K562 (cell line): ENCODE measurements around the gene APOC4. TPM values are rescaled to one million over a fixed set of nuclear protein-coding genes. Genes with fewer than 3 reads are reported as not detected.
A peak's percentile ranks its signal among the peaks of the same experiment; 100 is the strongest.

Experiments
- ATAC-seq: fragments of 200-7000 bp; cut with Tn5 transposase; 3 replicates; pipeline ENCODE4 v1.9.1; 2020; ENCODE audit warnings: moderate library complexity
- BruUV-seq: library from RNA; stranded (reverse); fragments of 400-500 nt; replicated peaks from 2 replicates; lab custom pipeline; 2021; lab: Mats Ljungman, UMichigan
- CTCF ChIA-PET: fragments of 300-600 bp; formaldehyde crosslinking; extraction: SDS; loops from one replicate; lab custom pipeline; 2021; ENCODE audit warnings: low intra/inter-chr PET ratio; lab: Yijun Ruan, JAX
- POLR2A ChIA-PET: fragments of 300-600, 350-650 bp; sonication (Branson Sonifier 250); formaldehyde crosslinking; extraction: SDS; loops from one replicate; lab custom pipeline; 2021; ENCODE audit warnings: antibody characterized with exemption, inconsistent platforms; lab: Yijun Ruan, JAX
- DNase-seq, 4 experiments: peaks; one replicate each; pipeline versions ENCODE4 v3.0.0 to v3.0.0-alpha.2; 2011 to 2018; ENCODE audit warnings: low spot score in 3 of 4, mixed read lengths in 3 of 4; ENCODE audit errors: extremely low read depth in 1 of 4
- FAIRE-seq: peaks from 2 replicates; lab custom pipeline; 2011; peaks lifted over from hg19 to GRCh38; lab: Jason Lieb, UNC
- H2AFZ ChIP-seq: 2 replicates; pipeline ENCODE4 v1.6.0; 2011; ENCODE audit warnings: low read depth, low read length, control low read depth, inconsistent platforms
- H3K27ac ChIP-seq: fragments of 200-600 bp; 3 replicates; pipeline ENCODE4 v1.8.0; 2011; ENCODE audit warnings: low read depth, mild to moderate bottlenecking, control low read depth, inconsistent platforms, low read length, moderate library complexity, mixed read lengths; ENCODE audit errors: extremely low read depth
- H3K27me3 ChIP-seq, 2 experiments: fragments of 300-600 bp in 1 of 2; 2 replicates in 1 of 2; 3 replicates in 1 of 2; pipeline versions ENCODE4 v1.6.0 to v1.8.0; 2011; ENCODE audit warnings: inconsistent platforms in 2 of 2, low read length in 2 of 2, mild to moderate bottlenecking in 1 of 2, mixed read lengths in 1 of 2, moderate library complexity in 1 of 2; ENCODE audit not compliant: control insufficient read depth in 2 of 2, insufficient read depth in 2 of 2
- H3K36me3 ChIP-seq: fragments of 300-600 bp; 3 replicates; pipeline ENCODE4 v1.8.0; 2011; ENCODE audit warnings: mild to moderate bottlenecking, low read length, inconsistent platforms; ENCODE audit not compliant: control insufficient read depth, insufficient read depth
- H3K4me1 ChIP-seq, 2 experiments: fragments of 200-600 bp in 1 of 2; replicated peaks in 1 of 2; 2 replicates in 1 of 2; 3 replicates in 1 of 2; pipeline versions ENCODE4 v1.5.1 to v1.8.0; 2011; ENCODE audit warnings: inconsistent platforms in 2 of 2, low read length in 2 of 2, mild to moderate bottlenecking in 1 of 2, mixed read lengths in 1 of 2, moderate library complexity in 1 of 2; ENCODE audit not compliant: control insufficient read depth in 2 of 2, insufficient read depth in 2 of 2
- H3K4me2 ChIP-seq: 2 replicates; pipeline ENCODE4 v1.6.1; 2011; ENCODE audit warnings: low read length, control low read depth, inconsistent platforms, mixed read lengths; ENCODE audit not compliant: insufficient read depth
- H3K4me3 ChIP-seq: fragments of 200-600 bp; sonication (generic), shearing (Covaris generic); 2 replicates; pipeline ENCODE4 v1.5.1; 2016; ENCODE audit warnings: control low read depth, inconsistent platforms
- H3K79me2 ChIP-seq: fragments of 200-600 bp; 3 replicates; pipeline ENCODE4 v1.8.0; 2011; ENCODE audit warnings: low read length, inconsistent platforms; ENCODE audit not compliant: control insufficient read depth, insufficient read depth
- H3K9ac ChIP-seq, 2 experiments: 2 replicates each; pipeline versions ENCODE4 v1.6.0 to v1.6.1; 2011; ENCODE audit warnings: low read depth in 2 of 2, low read length in 2 of 2, control low read depth in 1 of 2, inconsistent platforms in 1 of 2, mild to moderate bottlenecking in 1 of 2, mixed read lengths in 1 of 2; ENCODE audit not compliant: insufficient read depth in 1 of 2
- H3K9me1 ChIP-seq: one replicate; pipeline ENCODE4 v1.6.0; 2011; ENCODE audit warnings: inconsistent platforms, mild to moderate bottlenecking, low read length, moderate library complexity; ENCODE audit not compliant: control insufficient read depth, insufficient read depth
- H3K9me3 ChIP-seq: replicated peaks from 2 replicates; pipeline ENCODE4 v1.5.1; 2011; ENCODE audit warnings: low read depth, low read length, inconsistent platforms; ENCODE audit not compliant: control insufficient read depth, insufficient read depth
- H4K20me1 ChIP-seq: replicated peaks from 2 replicates; pipeline ENCODE4 v1.6.1; 2011; ENCODE audit warnings: low read length, inconsistent platforms, mixed read lengths; ENCODE audit not compliant: control insufficient read depth, insufficient read depth
- MAZ ChIP-seq, 2 experiments: fragments of 450-650 bp in 1 of 2; sonication (generic) in 1 of 2; formaldehyde crosslinking; IDR thresholded peaks in 1 of 2; conservative IDR thresholded peaks in 1 of 2; 2 replicates each; pipeline versions ENCODE4 v1.4.0 to v1.5.0; 2020; ENCODE audit warnings: mild to moderate bottlenecking in 1 of 2, missing genetic modification reagents in 1 of 2
- NELFE ChIP-seq: IDR thresholded peaks from 2 replicates; pipeline ENCODE4 v1.6.1; 2011; ENCODE audit warnings: mild to moderate bottlenecking; ENCODE audit not compliant: insufficient read depth, insufficient read length
- RAD21 ChIP-seq, 2 experiments: fragments of 250-450 bp in 1 of 2; fragments of 450-650 bp in 1 of 2; sonication (Bioruptor Pico) in 1 of 2; formaldehyde crosslinking in 1 of 2; IDR thresholded peaks in 1 of 2; conservative IDR thresholded peaks in 1 of 2; 2 replicates each; pipeline versions ENCODE4 v1.4.0 to v1.8.0; 2020 to 2022; ENCODE audit warnings: mild to moderate bottlenecking in 2 of 2, moderate library complexity in 1 of 2
- REST ChIP-seq, 2 experiments: fragments of 450-650 bp; formaldehyde crosslinking in 1 of 2; IDR thresholded peaks; 2 replicates each; pipeline versions ENCODE4 v1.4.0 to v1.6.1; 2014 to 2020; ENCODE audit warnings: mild to moderate bottlenecking in 2 of 2, borderline replicate concordance in 1 of 2, low read depth in 1 of 2
- SMC3 ChIP-seq: conservative IDR thresholded peaks from 2 replicates; pipeline ENCODE4 v1.6.1; 2011; ENCODE audit warnings: low read depth, low read length, improper control_type of control experiment; ENCODE audit not compliant: insufficient read depth
- UBTF ChIP-seq, 2 experiments: IDR thresholded peaks; 2 replicates each; pipeline ENCODE4 v1.6.1; 2012; ENCODE audit warnings: improper control_type of control experiment in 2 of 2, low read depth in 2 of 2, low read length in 2 of 2, borderline replicate concordance in 1 of 2
- ZNF197 ChIP-seq: fragments of 200-800 bp; sonication (Bioruptor generic); IDR thresholded peaks from 2 replicates; pipeline ENCODE4 v1.6.1; 2016; ENCODE audit warnings: low read depth, missing genetic modification characterization, missing compliant biosample characterization
- WGBS: fragments of 100-300 bp; shearing (Covaris generic); methylation state at CpG from one replicate; pipeline ENCODE4 v1.1.6; 2016; ENCODE audit warnings: low coverage, mixed read lengths; ENCODE audit not compliant: insufficient coverage; ENCODE audit errors: missing lambda C conversion rate; 5-methylcytosine and 5-hydroxymethylcytosine counted together
- in situ Hi-C: fragments of 300-500 bp; cut with MboI; formaldehyde crosslinking; loops from 4 replicates; pipeline ENCODE4 v1.15.0; 2018; ENCODE audit warnings: inconsistent platforms, mixed read lengths
- intact Hi-C: fragments of 100-400 bp; cut with micrococcal nuclease; formaldehyde crosslinking; loops from 2 replicates; pipeline ENCODE4 v1.14.2; 2022
- polyA plus RNA-seq, 8 experiments: library from polyadenylated mRNA; depleted of rRNA in 4 of 8; stranded (reverse) in 5 of 8; unstranded in 3 of 8; fragments of >200 nt; fragmentation: Nextera tagmentation in 2 of 8; fragmentation: Illumina TruSeq in 1 of 8; extraction: Ambion mirVana in 2 of 8; extraction: Trizol in 1 of 8; gene quantifications; 2 replicates each; pipeline versions ENCODE4 v1.2.1 to v1.2.3, GENCODE V29; 2011 to 2014; ENCODE audit warnings: inconsistent platforms in 1 of 8, missing spikeins in 1 of 8
- total RNA-seq, 7 experiments: library from RNA; depleted of rRNA in 6 of 7; stranded (reverse); fragments of >200 nt in 6 of 7; fragmentation: Illumina TruSeq in 2 of 7; extraction: Trizol in 2 of 7; gene quantifications; 2 replicates each; pipeline versions ENCODE4 v1.2.1 to v1.2.3, GENCODE V29; 2011 to 2021; ENCODE audit warnings: low replicate concordance in 1 of 7

APOC4 gene
- total and polyA plus RNA-seq, 9 of the 15 experiments (the other 6 are each of a cell fraction or from before 2014, with no cell fraction given): 0.46 TPM; not detected in 8

GRCh38 chr19:44988273-44988672 lies 46.2 kb downstream of the APOC4 start (continued):
- TF ChIP-seq UBTF (IDR thresholded peaks at IDR 0.05; ENCODE audit: borderline replicate concordance in 1 of 2, low read depth in 2 of 2, low read length in 2 of 2): no peak
- no peak for TF ChIP-seq ZNF197
- TF ChIP-seq MAZ (CRISPR knock-in tag; conservative IDR thresholded peaks at IDR 0.05 in 1 of 2, IDR thresholded peaks at IDR 0.05 in 1 of 2): no peak

- Histone ChIP-seq H3K4me2 (no peak overlapping the region), H3K79me2 (no peaks in the 10 kb centered on the region), H3K27ac (no peak overlapping the region), H3K9ac (0 out of 4 replicates have a peak overlapping the region, but pooled peaks of 1 of the 2 experiments have one; percentile 27), H3K36me3 (peaks cover 88% of the 10 kb centered on the region; the same call in 2 of the 3 replicates), H3K4me3 (no peak overlapping the region), H2AFZ (no peak overlapping the region), H3K9me3 (no peaks in the 10 kb centered on the region), H4K20me1 (no peaks in the 10 kb centered on the region; the same call in 1 of the 2 replicates), H3K27me3 (no peaks in the 10 kb centered on the region), H3K4me1 (peaks cover 0 to 20% of the 10 kb centered on the region in 2 experiments; a peak in 2 of 5 replicates), H3K9me1 (no peaks in the 10 kb centered on the region)
- intact Hi-C loops (no loop called here), in situ Hi-C loops (no loop called here)
- DNase-seq (peak; percentile 67 to 80 (median 77)), FAIRE-seq (peak; percentile 82), ATAC-seq (peak; percentile 96)
- BruUV-seq: no TSS peak
- POLR2A ChIA-PET: interaction anchor here (0.6 to 1.4 kb wide), 7 partner anchors 10 to 309 kb away, joined by 3 to 5 read pairs (median 3); no protein-coding TSS in a partner anchor
- 68% methylated on average over 15 of the region's 15 CpGs for WGBS
- CTCF ChIA-PET: interaction anchor here (0.6 to 1.7 kb wide), 2 partner anchors 70 to 489 kb away, joined by 3 to 11 read pairs; no protein-coding TSS in a partner anchor
- TF ChIP-seq NELFE: no peak
- TF ChIP-seq RAD21 (CRISPR knock-in tag; conservative IDR thresholded peaks at IDR 0.05 in 1 of 2, IDR thresholded peaks at IDR 0.05 in 1 of 2): peak; percentile 58 to 72
- TF ChIP-seq SMC3: peak; percentile 86
- peak; percentile 63 for TF ChIP-seq REST (IDR thresholded peaks at IDR 0.05; ENCODE audit: borderline replicate concordance)
- no peak for TF ChIP-seq REST (CRISPR knock-in tag; IDR thresholded peaks at IDR 0.05; ENCODE audit: low read depth)
These were observed 47.0 kb downstream of the APOC4 start for GRCh38 chr19:44988896-44989556.
